GM18508 (cell line): ENCODE results near the gene CHRNA3.

Experiments
- ATAC-seq: cut with Tn5 transposase; IDR thresholded peaks from one replicate; pipeline ENCODE4 v1.9.1; 2021; ENCODE audit warnings: moderate number of reproducible peaks; ENCODE audit not compliant: insufficient read depth, unreplicated experiment

Gene CHRNA3

GRCh38 chr15:78620527-78621421, at the start of gene CHRNA3:
Gene CHRNA3 (minus strand): TSS chr15:78620996. CDS start chr15:78620794, 202 bp downstream.
- ATAC-seq, result no peak

GRCh38 chr15:78668987-78669386, 48.2 kb upstream of the CHRNA3 start:
- no peak for ATAC-seq

- no peak for ATAC-seq
Observed at GRCh38 chr15:78667578-78668236, 46.9 kb upstream of the CHRNA3 start.

GRCh38 chr15:78666010-78666409, 45.2 kb upstream of the CHRNA3 start:
- no peak for ATAC-seq

- ATAC-seq, result no peak
Observed at GRCh38 chr15:78663703-78664102, 42.9 kb upstream of the CHRNA3 start.

- no peak for ATAC-seq
Observed at GRCh38 chr15:78662028-78662427, 41.2 kb upstream of the CHRNA3 start.

- no peak for ATAC-seq
Observed at GRCh38 chr15:78661001-78661400, 40.2 kb upstream of the CHRNA3 start.

- ATAC-seq, result no peak
Observed at GRCh38 chr15:78660584-78660983, 39.8 kb upstream of the CHRNA3 start.

GRCh38 chr15:78658823-78659222, 38.0 kb upstream of the CHRNA3 start:
- no peak for ATAC-seq

- ATAC-seq, result no peak
Observed at GRCh38 chr15:78654272-78654671, 33.5 kb upstream of the CHRNA3 start.

GRCh38 chr15:78651930-78652615, 31.3 kb upstream of the CHRNA3 start:
- ATAC-seq, result no peak

- ATAC-seq, result no peak
Observed at GRCh38 chr15:78651007-78651406, 30.2 kb upstream of the CHRNA3 start.

GRCh38 chr15:78650022-78650421, 29.2 kb upstream of the CHRNA3 start:
- no peak for ATAC-seq

GRCh38 chr15:78645009-78645408, 24.2 kb upstream of the CHRNA3 start:
- ATAC-seq, result no peak

GRCh38 chr15:78642331-78642730, 21.5 kb upstream of the CHRNA3 start:
- no peak for ATAC-seq

- no peak for ATAC-seq
Observed at GRCh38 chr15:78641749-78642275, 21.0 kb upstream of the CHRNA3 start.

GRCh38 chr15:78641102-78641748, 20.4 kb upstream of the CHRNA3 start, which contains the start of gene CHRNB4:
Gene CHRNB4 (minus strand): TSS chr15:78641210. CDS start chr15:78641133, 77 bp downstream.
- ATAC-seq, result no peak

GRCh38 chr15:78640527-78641101, 19.8 kb upstream of the CHRNA3 start:
- ATAC-seq, result no peak

GRCh38 chr15:78638658-78639314, 18.0 kb upstream of the CHRNA3 start:
- ATAC-seq, result no peak
